Measurements from ENCODE around the gene PTGDS.

Gene PTGDS

DNA sequence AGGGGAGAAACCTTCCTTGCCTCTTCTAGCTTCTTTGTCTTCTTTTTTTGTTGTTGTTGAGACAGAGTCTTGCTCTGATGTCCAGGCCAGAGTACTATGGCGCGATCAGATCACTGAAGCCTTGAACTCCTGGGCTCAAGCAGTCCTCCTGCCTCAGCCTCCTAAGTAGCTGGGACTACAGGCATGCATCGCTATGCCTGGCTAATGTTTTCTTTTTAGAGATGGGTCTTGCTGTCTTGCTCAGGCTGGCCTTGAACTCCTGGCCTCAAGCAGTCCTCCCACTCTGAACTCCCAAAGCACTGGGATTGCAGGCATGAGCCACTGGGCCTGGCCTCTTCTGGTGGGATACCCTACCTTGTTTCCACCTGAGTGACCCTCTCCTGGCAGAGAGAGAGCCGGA lies 11.6 kb downstream of the PTGDS start:
- TF ChIP-seq, protein P1, sequence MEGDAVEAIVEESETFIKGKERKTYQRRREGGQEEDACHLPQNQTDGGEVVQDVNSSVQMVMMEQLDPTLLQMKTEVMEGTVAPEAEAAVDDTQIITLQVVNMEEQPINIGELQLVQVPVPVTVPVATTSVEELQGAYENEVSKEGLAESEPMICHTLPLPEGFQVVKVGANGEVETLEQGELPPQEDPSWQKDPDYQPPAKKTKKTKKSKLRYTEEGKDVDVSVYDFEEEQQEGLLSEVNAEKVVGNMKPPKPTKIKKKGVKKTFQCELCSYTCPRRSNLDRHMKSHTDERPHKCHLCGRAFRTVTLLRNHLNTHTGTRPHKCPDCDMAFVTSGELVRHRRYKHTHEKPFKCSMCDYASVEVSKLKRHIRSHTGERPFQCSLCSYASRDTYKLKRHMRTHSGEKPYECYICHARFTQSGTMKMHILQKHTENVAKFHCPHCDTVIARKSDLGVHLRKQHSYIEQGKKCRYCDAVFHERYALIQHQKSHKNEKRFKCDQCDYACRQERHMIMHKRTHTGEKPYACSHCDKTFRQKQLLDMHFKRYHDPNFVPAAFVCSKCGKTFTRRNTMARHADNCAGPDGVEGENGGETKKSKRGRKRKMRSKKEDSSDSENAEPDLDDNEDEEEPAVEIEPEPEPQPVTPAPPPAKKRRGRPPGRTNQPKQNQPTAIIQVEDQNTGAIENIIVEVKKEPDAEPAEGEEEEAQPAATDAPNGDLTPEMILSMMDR (IDR thresholded peaks at IDR 0.05; ENCODE audit: low read depth, low read length), result no peak
- DNase-seq (ENCODE audit: low read depth in 2 of 2), result no peak

DNA sequence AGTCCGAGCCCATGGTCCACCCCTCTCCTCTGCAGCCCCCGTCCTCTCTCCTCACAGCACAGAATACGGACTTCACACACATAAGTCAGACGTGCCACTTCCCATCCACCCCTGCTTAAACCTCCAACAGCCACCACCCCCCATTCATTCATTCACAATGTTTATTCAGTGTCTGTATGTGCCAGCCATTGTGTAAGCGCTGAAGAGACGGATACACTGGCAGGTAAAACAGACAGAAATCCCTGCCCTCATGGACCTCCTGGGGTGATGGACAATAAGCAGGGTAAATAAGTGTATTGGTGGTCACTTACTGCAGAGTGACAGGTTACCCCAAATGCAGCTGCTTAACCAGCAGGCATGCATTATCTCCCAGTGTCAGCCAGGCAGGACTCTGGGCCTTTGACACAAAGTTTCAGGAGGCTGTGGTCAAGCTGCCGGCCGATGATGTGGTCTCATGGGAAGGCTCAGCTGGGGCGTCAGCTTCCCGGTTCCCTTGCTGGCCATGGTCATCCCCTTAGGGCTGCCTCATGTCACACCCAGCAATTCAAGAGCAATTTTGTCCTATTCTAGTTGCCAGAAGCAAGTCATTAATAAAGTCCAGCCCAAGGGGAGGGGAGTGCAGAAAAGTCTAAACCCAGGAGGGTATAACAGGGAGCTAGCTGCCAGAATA lies 13.1 kb downstream of the PTGDS start:
- H3K4me3 ChIP-seq (replicated peaks in 1 of 2; ENCODE audit: low read depth in 2 of 2, low read length in 2 of 2), result no peak overlapping the region
- DNase-seq (ENCODE audit: low read depth in 2 of 2), result no peak
- TF ChIP-seq, protein P1 (IDR thresholded peaks at IDR 0.05; ENCODE audit: low read depth, low read length), result no peak

More for the DNA sequence above, 11.6 kb downstream of the PTGDS start:
- no peak overlapping the region for H3K4me3 ChIP-seq (replicated peaks in 1 of 2; ENCODE audit: low read depth in 2 of 2, low read length in 2 of 2)

DNA sequence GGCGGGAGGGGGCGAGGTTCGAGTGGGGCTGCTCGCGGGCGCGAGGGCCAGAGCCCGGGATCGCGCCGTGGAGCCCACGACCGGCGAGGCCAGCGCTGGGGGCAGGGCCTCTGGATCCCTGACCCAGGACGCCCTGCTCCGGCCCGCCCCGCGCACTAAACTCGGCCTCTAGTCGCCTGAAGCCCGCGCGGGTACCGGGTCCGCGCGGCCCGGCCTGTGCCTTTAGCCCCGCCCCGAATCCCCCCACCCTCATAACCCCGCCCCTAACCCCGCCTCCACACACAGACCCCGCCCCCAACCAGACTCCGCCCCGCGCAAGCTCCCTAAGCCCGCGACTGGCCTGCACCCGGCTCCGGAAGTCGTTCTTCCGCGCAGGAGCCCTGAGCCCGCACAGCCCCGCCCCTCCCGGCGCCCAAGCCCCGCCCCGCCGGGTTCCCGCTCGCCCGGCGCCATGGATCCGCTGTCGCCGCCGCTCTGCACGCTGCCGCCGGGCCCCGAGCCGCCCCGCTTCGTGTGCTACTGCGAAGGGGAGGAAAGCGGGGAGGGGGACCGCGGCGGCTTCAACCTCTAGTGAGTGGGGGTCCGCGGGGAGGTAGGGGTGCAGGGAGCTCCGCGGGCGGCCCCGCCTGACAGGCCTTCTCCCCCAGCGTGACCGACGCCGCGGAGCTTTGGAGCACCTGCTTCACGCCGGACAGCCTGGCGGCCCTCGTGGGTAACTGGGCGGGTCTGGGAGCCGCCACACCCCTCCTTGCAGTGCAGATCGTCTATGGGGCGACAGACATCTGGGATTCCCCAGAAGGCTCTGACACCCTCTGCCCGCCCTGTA lies 14.9 kb downstream of the PTGDS start, which contains the start of gene PAXX:
TSS of gene PAXX (plus strand) at position 430 of the 826 bp plus-strand sequence. CDS start at position 452, 22 bp downstream.
- peak within 1 kb of the TSS; percentile 71 to 73 for H3K4me3 ChIP-seq (replicated peaks in 1 of 2; ENCODE audit: low read depth in 2 of 2, low read length in 2 of 2)
- DNase-seq (ENCODE audit: low read depth in 2 of 2), result peak; percentile 88 to 94
- TF ChIP-seq, protein P1 (IDR thresholded peaks at IDR 0.05; ENCODE audit: low read depth, low read length), result no peak

DNA sequence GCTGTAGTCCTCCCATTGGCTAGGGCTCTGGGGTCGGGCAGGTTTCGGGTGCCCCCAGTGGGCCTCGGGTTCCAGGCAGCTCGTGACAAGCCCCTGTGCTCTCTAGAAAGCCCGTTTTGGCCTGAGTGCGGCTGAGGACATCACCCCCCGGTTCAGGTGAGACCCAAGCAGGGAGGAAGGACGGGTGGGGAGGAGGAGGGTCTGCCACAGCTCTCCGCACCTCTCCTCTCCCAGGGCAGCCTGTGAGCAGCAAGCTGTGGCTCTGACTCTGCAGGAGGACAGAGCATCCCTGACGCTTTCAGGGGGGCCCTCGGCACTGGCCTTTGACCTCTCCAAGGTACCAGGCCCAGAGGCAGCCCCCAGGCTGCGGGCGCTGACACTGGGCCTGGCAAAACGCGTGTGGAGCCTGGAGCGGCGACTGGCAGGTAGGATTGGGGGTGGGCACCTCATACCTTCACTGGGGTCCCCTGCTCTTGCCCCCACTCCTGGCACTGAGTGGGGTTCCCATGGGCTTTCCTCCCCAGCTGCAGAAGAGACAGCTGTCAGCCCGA lies 15.6 kb downstream of the PTGDS start:
- no peak for DNase-seq (ENCODE audit: low read depth in 2 of 2)
- TF ChIP-seq, protein P1 (IDR thresholded peaks at IDR 0.05; ENCODE audit: low read depth, low read length), result no peak
- peak overlapping the region; percentile 71 to 73 for H3K4me3 ChIP-seq (replicated peaks in 1 of 2; ENCODE audit: low read depth in 2 of 2, low read length in 2 of 2)

DNA sequence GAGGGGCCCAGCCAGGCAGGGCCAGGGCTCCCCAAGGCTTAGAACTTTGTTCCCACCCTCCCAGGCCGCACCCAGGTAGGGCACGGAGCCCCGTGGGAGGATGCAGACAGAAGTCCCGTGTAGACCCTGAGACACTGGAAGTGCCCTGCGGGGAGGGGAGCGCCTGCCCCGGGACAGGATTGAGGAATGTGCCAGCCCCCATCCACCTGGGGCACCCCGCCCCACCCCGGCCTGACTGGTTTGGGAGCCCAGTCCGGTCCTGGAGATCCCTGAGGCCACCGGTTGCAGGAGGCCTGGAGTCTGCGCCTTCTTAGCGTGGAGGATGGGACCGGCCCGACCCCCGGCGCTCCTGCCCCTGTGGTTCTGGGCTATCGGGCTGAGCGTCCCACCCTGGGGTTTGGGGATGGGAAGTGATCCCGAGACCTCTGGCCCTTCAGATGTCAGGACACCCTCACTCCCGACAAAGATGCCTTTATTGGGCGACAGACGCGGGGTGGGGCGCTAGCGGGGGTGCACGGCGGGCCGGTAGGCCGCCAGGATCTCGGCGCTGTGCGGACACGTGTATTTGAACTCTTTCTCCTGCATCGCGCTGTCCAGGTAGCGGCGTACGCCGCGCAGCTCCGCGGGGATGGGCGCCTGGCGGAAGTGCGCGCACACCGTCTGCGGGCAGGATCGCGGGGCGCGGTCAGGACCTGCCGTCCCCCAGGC lies 17.0 kb downstream of the PTGDS start:
- H3K4me3 ChIP-seq (replicated peaks in 1 of 2; ENCODE audit: low read depth in 2 of 2, low read length in 2 of 2), result no peak overlapping the region
- DNase-seq (ENCODE audit: low read depth in 2 of 2), result no peak
- TF ChIP-seq, protein P1 (IDR thresholded peaks at IDR 0.05; ENCODE audit: low read depth, low read length), result no peak

DNA sequence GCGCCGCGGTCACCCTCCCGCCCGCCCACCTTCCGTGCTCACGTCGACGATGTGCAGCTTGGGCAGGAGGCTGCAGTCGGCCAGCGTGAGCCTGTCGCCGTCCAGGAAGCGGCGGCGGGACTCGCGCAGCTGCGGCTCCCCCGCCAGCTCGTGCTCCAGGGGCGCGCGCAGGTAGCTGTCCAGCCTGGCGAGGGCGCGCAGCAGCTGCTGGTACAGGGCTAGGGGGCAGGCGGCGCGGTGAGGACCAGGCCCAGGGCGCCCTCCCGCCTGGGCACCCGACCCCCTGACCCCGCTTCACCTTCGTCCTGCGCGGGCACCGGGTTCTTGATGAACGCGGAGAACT lies 17.6 kb downstream of the PTGDS start:
- H3K4me3 ChIP-seq (replicated peaks in 1 of 2; ENCODE audit: low read depth in 2 of 2, low read length in 2 of 2), result no peak overlapping the region
- no peak for DNase-seq (ENCODE audit: low read depth in 2 of 2)
- TF ChIP-seq, protein P1 (IDR thresholded peaks at IDR 0.05; ENCODE audit: low read depth, low read length), result no peak
